NCI-H1436 treated with DMSO at 0.1 percent for 48 hours (cell line): Measurements from ENCODE around the gene TNFSF13.

Experiments used
- DNase-seq: peaks from one replicate; lab custom pipeline; 2025; lab: John Stamatoyannopoulos, UW

TNFSF13 gene, protein sequence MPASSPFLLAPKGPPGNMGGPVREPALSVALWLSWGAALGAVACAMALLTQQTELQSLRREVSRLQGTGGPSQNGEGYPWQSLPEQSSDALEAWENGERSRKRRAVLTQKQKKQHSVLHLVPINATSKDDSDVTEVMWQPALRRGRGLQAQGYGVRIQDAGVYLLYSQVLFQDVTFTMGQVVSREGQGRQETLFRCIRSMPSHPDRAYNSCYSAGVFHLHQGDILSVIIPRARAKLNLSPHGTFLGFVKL

DNA sequence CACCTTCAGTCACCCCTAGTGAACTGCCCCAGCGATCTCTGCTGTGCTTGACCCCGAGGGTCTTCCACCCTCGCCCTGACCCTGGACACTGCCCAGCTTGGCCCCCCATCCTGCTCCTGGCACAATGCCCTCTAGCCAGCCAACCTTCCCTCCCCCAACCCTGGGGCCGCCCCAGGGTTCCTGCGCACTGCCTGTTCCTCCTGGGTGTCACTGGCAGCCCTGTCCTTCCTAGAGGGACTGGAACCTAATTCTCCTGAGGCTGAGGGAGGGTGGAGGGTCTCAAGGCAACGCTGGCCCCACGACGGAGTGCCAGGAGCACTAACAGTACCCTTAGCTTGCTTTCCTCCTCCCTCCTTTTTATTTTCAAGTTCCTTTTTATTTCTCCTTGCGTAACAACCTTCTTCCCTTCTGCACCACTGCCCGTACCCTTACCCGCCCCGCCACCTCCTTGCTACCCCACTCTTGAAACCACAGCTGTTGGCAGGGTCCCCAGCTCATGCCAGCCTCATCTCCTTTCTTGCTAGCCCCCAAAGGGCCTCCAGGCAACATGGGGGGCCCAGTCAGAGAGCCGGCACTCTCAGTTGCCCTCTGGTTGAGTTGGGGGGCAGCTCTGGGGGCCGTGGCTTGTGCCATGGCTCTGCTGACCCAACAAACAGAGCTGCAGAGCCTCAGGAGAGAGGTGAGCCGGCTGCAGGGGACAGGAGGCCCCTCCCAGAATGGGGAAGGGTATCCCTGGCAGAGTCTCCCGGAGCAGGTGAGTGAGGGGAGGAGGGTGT lies at the start of gene TNFSF13:
TSS of gene TNFSF13 (plus strand) at position 207 of the 776 bp plus-strand sequence. CDS start at position 497, 290 bp downstream.
- DNase-seq, result no peak

DNA sequence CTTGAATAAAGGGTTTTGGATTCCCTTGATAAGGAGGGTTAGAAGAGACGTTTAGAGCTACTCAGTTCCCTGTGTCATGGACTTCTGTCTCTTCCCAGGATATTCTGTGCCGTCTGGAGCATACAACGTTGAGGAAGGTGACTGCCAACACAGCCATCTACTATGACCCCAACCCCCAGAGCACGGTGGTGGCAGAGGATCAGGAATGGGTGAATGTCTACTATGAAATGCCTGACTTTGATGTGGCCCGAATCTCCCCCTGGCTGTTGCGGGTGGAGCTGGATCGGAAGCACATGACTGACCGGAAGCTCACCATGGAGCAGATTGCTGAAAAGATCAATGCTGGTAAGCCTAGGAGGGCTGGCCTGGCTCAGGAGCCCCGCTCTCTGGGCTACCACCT lies 49.7 kb upstream of the TNFSF13 start:
- DNase-seq, result no peak

DNA sequence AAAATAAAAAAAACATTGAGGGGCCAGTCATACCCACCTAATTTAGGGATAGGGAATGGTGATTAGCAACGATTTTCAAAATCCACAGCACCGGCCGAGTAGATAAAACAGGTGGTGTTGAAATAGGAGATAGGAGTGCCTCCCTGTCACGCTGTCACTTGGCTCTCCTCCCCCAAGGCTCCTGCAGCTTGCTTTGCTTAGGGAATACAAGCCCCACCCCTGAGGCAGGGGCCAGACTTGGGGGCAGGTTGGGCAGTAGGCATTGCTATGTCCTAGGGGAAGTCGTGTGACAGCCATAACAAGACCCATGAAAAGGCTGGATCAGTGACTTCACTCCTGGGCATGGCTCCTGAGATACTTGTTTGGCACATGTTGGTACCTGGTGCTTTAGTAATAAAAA lies 48.6 kb upstream of the TNFSF13 start:
- no peak for DNase-seq

DNA sequence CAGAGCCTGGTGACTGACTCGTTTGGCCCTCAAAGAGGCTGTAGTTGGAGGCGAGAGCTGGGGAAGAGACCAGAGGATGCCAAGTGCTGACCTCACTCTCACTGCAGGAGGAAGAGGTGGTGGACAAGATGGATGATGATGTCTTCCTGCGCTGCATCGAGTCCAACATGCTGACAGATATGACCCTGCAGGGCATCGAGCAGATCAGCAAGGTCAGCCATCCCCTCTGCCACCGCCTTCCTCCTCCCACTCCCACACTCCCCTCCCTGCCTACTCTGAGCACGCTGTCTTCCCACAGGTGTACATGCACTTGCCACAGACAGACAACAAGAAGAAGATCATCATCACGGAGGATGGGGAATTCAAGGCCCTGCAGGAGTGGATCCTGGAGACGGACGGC lies 47.4 kb upstream of the TNFSF13 start:
- DNase-seq, result no peak

DNA sequence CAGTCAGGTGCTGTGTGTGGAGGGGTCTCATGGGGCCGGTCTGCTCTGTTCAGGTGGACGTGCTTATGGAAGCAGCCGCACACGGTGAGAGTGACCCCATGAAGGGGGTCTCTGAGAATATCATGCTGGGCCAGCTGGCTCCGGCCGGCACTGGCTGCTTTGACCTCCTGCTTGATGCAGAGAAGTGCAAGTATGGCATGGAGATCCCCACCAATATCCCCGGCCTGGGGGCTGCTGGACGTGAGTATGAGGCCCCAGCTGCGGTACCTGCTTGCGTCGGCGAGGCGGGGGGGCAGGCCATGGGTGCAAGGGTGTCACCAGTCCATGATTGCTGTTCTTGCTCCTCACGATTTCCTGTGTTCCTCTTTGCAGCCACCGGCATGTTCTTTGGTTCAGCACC lies 46.4 kb upstream of the TNFSF13 start:
- no peak for DNase-seq

DNA sequence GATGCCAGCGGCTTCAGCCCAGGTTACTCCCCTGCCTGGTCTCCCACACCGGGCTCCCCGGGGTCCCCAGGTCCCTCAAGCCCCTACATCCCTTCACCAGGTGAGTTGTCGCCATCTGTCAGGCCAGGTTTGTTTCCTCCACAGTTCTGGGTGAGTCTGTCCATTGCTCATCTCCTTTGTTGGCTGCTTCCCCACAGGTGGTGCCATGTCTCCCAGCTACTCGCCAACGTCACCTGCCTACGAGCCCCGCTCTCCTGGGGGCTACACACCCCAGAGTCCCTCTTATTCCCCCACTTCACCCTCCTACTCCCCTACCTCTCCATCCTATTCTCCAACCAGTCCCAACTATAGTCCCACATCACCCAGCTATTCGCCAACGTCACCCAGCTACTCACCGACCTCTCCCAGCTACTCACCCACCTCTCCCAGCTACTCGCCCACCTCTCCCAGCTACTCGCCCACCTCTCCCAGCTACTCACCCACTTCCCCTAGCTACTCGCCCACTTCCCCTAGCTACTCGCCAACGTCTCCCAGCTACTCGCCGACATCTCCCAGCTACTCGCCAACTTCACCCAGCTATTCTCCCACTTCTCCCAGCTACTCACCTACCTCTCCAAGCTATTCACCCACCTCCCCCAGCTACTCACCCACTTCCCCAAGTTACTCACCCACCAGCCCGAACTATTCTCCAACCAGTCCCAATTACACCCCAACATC lies 45.6 kb upstream of the TNFSF13 start:
- no peak for DNase-seq

DNA sequence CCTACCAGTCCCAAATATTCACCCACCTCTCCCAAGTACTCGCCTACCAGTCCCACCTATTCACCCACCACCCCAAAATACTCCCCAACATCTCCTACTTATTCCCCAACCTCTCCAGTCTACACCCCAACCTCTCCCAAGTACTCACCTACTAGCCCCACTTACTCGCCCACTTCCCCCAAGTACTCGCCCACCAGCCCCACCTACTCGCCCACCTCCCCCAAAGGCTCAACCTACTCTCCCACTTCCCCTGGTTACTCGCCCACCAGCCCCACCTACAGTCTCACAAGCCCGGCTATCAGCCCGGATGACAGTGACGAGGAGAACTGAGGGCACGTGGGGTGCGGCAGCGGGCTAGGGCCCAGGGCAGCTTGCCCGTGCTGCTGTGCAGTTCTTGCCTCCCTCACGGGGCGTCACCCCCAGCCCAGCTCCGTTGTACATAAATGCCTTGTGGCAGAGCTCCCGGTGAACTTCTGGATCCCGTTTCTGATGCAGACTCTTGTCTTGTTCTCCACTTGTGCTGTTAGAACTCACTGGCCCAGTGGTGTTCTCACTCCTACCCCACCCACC lies 44.6 kb upstream of the TNFSF13 start:
- DNase-seq, result no peak

DNA sequence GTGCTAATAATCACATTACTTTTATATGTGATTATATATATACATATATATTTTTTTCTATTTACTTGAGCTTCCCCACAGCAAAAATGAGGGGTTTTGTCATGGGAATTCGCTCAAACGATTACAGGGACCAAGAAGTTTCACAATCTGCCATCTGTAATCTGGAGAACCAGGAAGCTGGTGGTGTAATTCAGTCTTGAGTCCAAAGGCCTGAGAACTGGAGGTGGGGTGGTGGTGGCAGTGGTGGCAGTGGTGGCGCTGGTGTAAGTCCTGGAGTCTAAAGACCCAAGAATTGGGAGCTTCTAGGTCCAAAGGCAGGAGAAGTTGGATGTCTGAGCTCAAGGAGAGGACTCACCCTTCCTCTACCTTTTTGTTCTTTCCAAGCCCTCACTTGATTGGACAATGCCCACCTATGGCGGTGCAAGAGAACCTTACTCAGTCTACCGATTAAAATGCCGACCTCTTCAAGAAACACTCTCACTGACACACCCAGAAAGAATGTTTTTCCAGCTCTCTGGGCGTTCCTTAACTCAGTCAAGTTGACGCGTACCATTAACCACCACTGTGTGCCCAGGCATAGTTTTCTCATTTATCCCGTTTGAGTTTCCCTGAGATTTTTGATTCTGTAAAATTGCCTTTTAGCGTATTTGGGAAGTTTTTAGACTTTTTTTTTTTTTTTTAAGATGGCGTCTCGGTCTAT lies 42.5 kb upstream of the TNFSF13 start:
- no peak for DNase-seq

DNA sequence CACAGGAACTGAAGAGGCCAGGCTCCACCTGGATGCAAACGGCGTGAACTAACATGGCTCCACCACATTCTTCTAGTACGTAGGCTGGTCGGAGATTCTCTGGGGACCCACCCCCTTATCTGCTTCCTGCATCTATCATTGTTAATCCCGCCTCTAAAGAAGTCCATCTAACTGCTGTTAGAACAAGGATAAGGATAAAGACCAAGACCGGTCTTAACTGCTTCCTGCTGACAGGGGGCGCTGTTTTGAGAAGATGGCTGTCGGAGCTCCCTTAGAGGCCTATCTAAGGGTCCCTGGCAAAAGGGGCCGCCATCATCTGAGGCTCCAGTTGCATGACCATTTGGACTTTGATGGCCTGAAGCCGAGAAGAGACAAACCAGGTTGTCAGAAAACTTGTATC lies 35.5 kb upstream of the TNFSF13 start:
- no peak for DNase-seq

DNA sequence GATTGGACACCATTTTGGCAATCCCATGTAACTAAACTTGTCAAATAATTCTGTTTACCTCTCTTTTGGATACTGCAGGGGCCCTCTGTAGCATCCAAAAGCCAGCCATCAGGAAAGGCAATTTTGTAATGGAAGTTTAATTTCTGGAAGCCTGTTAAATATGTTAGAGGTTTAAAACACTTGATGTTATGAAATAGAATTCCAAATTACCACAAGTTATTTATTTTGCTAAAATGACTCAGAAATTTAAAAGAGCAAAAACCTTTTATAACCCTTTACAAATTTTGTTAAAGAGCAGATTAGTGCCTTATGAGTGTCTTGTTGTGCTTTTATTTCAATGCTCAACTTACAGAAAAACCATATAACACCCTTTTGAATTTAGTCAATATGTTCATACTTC lies 29.7 kb upstream of the TNFSF13 start:
- no peak for DNase-seq

DNA sequence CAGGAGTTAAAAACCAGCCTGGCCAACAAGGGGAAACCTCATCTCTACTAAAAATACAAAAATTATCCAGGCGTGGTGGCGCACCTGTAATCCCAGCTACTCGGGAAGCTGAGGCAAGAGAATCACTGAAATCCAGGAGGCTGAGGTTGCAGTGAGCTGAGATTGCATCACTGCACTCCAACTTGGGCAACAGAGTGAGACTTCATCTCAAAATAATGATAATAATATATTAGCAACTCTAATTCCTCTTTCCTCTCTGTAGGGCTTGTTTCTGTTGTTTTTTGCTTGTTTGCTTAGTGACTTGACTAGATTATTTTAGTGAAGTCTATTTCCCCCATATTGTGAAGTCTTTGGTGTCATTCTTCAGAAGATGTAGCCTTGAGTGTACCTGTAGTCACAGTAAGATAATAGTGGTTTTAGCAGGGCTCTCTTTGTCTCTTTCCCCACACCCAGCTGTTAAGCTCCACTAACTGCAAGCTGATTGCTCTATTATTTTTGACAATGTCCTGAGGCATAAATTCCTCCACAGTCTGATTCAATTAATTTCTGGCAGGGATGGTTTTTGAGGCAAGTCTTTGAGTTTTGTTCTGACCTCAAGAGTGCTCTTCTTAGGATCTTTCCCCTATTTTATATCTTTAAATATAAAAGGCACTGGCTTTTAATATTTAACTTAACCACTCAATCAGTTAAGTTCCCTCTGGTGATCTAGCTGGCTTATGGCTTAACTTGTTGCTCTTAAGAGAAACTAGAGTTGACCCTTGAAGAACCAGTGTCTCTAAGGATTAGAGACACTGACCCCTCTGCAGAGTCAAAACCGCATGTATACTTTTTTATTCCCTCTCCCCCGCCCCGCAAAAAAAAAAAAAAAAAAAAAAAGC lies 28.3 kb upstream of the TNFSF13 start:
- DNase-seq, result no peak

DNA sequence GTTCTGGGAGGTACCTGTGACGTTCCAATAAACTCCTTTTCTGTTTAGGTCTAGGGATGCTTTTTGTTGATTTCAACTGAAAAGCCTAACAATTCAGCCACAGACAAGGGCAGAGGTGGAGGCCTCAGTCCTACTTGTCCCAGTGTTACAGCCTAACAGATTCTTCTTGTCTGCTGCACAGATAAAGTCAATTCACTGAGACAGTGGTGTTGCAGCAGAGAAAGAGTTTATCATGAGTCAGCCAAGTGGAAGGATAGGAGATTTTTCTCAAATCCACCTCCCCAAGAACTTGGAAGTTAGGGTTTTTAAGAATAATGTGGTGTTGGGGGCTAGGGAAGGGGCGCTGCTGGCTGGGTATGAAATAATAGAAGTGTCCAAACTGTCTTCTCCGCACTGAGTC lies 20.5 kb upstream of the TNFSF13 start:
- DNase-seq, result no peak

DNA sequence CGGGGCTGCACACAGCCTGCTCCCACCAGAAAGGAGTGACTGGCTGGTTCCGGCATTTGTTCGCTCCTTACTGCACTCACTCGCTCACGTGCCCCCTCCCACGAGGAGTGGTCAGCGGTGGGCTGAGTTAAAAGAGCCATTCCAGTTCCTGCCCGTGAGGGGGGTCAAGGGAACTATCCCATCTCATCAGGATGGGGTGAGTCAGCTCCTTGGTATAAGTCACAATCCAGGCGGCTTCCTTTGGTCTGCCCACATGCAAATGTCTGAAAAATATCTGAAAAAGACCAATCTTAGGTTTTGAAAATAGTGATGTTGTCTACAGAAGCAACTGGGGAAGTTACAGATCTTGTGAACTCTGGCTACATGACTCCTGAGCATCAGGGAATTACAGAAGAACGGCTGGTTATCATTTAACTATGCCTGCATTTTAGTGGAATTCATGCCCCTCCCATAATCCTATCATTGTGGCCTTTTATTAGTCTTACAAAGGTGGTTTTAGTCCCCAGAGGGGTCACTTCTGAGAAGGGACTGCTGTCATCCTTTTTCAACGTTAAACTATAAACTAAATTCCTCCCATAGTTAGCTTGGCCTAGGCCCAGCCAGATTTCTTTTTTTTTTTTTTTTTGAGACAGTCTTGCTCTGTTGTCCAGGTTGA lies 19.5 kb upstream of the TNFSF13 start:
- no peak for DNase-seq

DNA sequence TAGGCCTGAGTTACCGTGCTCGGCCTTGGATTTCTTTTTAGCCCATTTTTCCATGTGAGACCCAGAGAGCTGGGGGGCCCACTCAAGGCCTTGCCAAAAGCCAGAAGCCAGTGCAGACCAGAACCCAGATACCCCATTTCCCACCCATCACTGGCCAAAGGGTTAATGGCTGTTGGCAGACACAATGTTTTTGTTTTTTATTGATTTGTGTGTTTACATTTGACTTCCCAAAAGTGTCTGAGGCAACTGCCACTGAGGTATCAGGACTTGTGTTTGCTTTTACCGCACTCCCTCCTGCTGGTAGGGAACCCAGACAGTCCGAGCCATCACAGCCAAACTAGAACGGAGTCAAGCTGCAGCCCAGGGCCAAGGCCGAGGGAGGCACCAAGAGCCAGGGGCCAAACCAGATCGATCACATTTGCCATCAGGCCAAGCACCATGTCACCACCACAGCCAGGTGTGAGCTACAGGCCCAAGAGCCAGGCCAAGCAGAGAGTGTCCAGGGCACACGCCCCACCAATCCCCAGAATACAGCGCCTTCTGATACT lies 17.4 kb upstream of the TNFSF13 start:
- DNase-seq, result no peak

DNA sequence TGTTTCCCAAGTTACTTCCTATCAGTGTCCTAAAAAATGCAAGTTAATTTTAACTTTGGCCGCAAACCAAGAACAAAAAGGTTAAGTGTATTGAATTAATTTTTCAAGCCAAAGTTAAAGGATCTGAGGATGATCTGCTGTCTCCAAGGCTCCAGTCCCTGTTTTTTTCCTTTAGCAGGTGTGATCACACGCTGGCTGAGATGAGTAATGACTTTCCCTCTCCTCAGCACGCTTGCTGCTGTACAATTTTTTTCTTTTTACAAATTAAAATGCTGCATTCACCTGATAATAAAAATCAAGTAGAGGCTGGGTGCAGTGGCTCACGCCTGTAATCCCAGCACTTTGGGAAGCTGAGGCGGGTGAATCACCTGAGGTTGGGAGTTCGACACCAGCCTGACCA lies 13.6 kb upstream of the TNFSF13 start:
- DNase-seq, result no peak

DNA sequence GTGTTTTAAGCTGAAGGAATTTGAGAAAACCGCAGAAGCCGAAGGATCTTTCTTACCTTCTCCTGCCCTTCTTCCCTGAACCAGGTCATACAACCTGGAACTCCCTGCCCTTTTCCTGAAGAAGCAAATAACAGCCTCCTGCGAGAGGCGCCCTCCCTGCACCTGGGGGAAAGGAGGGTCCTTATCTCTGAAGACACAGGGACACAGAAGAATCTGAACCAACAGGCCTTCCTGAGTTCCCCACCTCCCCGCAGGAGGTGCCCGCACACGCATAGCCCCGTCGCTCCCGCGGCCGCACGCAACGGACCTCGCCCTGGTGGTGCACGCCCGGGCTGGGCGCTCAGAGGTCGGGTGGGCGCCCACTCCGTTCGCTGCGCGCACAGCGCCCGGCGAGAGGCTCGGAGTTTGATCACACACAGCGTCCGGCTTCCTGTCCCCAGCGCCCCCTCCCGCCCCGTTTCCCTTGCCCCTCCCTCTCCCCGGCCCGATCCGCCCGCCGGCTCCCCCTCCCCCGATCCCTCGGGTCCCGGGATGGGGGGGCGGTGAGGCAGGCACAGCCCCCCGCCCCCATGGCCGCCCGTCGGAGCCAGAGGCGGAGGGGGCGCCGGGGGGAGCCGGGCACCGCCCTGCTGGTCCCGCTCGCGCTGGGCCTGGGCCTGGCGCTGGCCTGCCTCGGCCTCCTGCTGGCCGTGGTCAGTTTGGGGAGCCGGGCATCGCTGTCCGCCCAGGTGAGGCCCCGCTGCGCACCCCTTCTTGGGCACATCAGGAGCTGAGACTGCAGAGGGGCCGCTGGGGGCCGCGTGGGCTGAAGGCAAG lies 9.8 kb upstream of the TNFSF13 start, which contains the start of gene TNFSF12:
TSS of gene TNFSF12 (plus strand) at position 474 of the 816 bp plus-strand sequence. CDS start at position 570, 96 bp downstream.
- no peak for DNase-seq

DNA sequence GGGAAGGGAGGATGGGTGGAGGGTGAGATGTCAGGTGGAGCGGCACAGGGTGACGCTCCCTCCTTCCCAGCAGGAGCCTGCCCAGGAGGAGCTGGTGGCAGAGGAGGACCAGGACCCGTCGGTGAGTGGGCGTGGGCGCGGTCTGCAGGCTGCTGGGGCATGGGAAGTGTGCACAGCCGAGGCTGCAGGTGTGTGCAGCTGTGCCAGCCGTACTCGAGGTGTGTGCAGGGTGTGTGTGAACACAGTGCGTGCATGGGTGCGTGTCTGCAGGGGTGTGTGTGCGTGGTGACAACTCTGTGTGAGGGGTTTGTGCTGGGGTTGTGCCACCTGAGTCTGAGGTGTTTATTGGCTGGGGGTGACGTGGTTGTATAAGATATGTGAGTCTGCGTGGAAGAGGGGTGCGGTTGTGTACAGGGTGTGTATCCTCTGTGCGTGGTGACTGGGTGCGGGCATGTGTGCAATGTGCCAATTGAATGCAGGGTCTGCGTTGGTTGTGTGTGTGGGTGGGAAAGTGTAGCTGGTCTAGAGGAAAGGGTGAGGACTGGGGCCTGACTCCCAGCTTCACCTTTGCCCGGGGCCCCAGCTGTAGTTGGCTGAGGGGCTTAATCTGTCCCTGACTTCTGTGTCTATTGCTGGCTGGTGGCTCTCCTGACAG lies 9.0 kb upstream of the TNFSF13 start:
- no peak for DNase-seq

DNA sequence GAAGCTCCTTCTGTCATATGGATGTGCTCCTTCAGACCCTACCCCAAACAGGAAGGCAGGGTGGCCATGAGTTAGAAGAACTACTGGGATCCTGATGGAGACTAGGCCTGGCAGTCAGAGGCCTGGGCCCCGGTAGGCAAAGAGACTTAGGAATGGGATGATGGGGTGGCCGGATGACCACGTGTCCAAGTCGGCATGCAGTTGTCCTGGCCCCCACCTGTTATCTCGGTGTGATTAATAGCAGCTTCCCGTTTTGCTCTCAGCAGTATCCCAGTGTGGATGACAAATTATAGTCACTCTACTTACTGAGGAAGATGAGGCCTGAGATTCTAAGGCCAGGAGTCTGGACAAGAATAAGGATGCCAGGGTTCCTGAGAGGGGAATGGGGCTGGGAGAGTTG lies 8.2 kb upstream of the TNFSF13 start:
- no peak for DNase-seq

DNA sequence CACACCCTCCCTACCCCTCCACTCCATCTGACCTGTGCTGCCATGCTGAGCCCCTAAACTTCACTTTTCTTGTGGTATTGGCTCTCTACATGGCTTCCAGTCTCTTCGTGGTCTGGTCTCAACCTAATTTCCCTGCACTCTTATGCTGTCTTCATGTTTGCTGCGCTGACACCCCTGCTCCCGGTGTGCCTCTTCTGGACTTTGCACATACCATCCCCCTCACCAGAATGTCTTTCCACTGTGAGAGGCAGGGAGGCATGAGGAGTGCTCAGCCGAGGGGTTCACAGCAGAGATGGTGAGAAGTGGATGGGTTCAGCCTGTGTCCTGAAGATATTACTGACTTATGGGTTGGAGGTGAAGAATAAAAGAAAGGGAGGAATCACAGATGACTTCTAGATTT lies 7.2 kb upstream of the TNFSF13 start:
- DNase-seq, result no peak
